Measurements from ENCODE around the gene SRRM5. TPM values are rescaled to one million over a fixed set of nuclear protein-coding genes. Genes with fewer than 3 reads are reported as not detected.

Gene SRRM5
- total RNA-seq, 3 donors from 2014 or later = 0.25 to 0.87 (median 0.30) TPM

DNA sequence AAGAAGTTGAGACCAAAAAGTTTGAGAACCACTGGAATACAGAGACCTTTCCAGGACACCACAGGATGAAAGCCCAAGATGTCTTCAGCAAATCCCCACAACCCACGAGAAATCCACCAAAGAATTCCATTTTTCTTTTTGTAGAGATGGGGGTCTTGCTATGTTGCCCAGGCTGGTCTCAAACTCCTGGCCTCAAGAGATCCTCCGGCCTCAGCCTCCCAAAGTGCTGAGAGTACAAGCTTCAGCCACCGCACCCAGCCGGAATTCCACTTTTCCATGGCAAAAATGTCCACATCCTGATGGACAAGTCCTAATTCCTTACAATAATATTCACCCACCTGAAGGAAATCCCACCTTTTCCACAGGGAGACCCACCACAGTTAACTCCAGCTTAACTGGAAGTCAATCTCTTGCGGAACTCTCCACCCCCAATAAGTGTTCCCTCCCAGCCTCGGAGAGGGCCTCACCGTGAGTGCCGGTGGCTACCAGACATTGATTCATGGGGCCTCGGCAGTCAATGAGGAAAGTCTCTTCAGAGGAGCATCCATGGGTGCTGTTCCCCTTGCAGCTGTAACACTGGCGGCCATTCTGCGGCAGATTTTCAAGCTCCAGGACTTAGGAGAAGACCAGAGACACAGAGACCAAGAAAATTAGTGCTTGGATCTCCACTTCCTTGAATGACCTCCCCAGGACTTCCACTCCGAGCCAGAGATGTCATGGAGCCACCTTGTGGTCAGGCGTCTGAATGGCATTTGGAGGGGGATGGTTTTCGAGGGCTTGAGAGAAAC is 40.1 kb downstream of the SRRM5 start:
- Mint-ChIP-seq H3K4me3 (no peak overlapping the region), H3K36me3 (ENCODE audit: insufficient read depth) (peaks cover 10% of the 10 kb centered on the region), H3K27me3 (ENCODE audit: low read depth) (no peaks in the 10 kb centered on the region), H3K4me1 (ENCODE audit: low read depth) (no peaks in the 10 kb centered on the region), H3K9me3 (no peaks in the 10 kb centered on the region)
- ATAC-seq (peak in 1 of 2 donors; percentile 23), DNase-seq (peak; percentile 26)

DNA sequence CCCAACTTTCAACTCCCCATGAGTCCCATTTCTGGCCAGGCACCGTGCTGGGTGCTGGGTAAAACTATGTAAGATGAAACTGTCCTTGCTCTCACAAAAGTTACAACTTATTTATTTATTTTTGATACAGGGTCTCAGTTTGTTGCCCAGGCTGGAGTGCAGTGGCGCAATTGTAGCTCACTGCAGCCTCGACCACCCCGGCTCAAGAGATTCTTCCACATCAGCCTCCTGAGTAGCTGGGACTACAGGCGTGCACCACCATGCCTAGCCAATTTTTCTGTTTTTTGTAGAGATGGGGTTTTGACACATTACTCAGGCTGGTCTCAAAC is 40.6 kb downstream of the SRRM5 start:
- ATAC-seq (no peak), DNase-seq (no peak)
- Mint-ChIP-seq H3K4me1 (ENCODE audit: low read depth) (no peaks in the 10 kb centered on the region), H3K36me3 (ENCODE audit: insufficient read depth) (peaks cover 12% of the 10 kb centered on the region), H3K27me3 (ENCODE audit: low read depth) (no peaks in the 10 kb centered on the region), H3K4me3 (no peak overlapping the region), H3K9me3 (no peaks in the 10 kb centered on the region)

DNA sequence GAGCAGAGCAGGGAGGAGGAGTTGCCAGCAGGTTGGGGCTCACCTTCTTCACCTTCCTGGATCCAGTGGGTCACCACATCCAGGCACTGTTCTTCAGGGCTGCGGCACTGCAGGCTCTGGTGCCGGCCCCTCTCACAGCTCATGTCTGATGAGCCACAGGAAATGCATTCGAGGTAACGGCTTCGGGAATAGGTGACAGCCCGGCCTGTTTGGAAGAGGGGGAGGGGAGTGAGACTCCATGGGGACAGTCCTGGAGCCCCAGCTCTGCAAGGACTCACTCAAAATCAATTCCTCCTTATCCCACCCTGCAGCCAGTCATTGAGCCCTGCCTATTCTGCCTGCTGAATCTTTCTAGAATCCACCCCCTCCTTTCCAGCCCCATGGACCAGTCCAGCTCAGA is 44.5 kb downstream of the SRRM5 start:
- H3K27me3 Mint-ChIP-seq (ENCODE audit: low read depth) = no peaks in the 10 kb centered on the region
- H3K9me3 Mint-ChIP-seq = peaks cover 12% of the 10 kb centered on the region
- H3K36me3 Mint-ChIP-seq (ENCODE audit: insufficient read depth) = peaks cover 21% of the 10 kb centered on the region
- DNase-seq = no peak
- no peaks in the 10 kb centered on the region for H3K4me1 Mint-ChIP-seq (ENCODE audit: low read depth)
- no peak for ATAC-seq
- no peak overlapping the region for H3K4me3 Mint-ChIP-seq

DNA sequence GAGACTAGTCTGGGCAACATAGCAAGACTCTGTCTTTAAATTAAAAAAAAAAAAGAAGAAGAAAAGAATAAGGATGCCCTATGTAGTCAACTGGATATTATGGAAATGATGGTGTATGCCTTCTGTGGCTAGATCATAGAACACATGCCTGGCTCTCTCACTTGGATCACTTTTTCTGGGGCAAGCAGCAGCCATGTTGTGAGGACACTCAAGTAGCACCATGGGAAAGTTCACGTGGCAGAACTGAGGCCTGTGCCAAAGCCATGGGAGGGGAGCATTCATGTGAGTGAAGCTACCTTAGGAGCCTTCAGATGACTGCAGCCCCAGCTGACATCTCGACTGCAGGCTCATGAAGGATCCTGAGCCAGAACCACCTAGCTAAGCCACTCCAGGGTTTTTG is 46.1 kb downstream of the SRRM5 start:
- Mint-ChIP-seq H3K27me3 (ENCODE audit: low read depth) (no peaks in the 10 kb centered on the region), H3K4me1 (ENCODE audit: low read depth) (no peaks in the 10 kb centered on the region), H3K4me3 (no peak overlapping the region), H3K9me3 (peaks cover 12% of the 10 kb centered on the region), H3K36me3 (ENCODE audit: insufficient read depth) (peaks cover 23% of the 10 kb centered on the region)
- no peak for DNase-seq
- ATAC-seq = no peak

DNA sequence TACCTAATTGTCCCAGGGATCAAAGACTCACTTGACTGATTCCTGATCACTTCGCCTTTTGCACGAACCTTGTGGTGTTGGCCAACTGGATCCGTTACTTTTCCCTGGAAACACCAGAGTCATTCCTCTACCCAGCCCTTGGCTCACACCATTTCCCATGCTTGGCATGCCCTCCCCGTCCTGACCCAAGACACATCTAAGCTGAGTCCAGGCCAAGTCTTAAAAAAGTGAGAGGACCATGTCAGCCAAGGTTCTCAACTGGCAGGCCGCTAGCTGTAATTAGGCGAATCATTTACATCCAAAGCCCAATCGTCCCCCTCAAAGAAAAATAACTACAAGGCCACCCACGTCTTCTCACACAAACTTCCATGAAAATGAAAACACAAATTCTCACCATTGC is 46.6 kb downstream of the SRRM5 start:
- Mint-ChIP-seq H3K36me3 (ENCODE audit: insufficient read depth) (peaks cover 23% of the 10 kb centered on the region), H3K9me3 (peaks cover 12% of the 10 kb centered on the region), H3K4me3 (no peak overlapping the region), H3K27me3 (ENCODE audit: low read depth) (no peaks in the 10 kb centered on the region), H3K4me1 (ENCODE audit: low read depth) (no peaks in the 10 kb centered on the region)
- ATAC-seq = no peak
- no peak for DNase-seq

DNA sequence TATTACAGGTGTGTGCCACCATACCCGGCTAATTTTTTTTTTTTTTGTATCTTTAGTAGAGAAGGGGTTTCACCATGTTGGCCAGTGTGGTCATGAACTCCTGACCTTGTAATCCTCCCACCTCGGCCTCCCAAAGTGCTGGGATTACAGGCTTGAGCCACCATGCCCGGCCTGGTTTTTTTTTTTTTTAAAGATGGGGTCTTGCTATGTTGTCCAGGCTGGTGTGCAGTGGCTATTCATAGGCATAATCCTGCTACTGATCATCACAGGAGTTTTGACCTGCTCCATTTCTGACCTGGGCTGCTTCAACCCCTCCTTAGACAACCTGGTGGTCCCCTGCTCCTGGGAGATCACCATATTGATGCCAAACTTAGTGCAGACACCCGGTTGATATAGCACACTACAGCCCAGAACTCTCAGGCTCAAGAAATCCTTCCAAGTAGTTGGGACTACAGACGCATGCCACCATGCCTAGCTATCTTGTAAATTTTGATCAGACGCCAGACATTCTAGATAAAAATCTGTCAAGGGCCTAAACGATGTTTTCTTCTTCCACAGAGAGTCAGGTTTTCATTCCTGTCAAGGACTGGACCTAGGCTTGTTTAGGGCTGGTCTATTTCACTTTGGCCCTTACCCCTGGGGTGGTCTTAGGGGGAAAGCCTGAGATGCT is 48.5 kb downstream of the SRRM5 start:
- no peak overlapping the region for H3K4me3 Mint-ChIP-seq

DNA sequence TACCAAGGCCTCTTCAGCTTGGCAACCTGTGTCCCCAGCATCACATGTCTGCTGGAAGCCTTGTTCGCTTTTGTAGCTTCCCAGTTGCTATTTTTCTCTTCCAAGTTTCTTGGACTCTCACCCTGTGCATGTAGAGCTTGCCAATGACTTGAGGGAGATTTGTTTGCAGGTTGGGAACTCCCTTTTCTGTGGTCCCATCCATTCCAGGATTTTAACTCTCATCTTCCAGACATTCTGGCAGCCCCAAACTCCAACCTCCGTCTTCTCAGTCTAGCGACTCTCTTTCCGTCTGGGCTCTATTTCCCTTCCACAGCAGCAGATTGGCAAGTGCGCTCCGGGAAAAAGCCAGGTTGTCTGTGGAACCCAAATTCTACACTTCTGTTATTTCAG is 49.1 kb downstream of the SRRM5 start:
- Mint-ChIP-seq H3K4me3 (no peak overlapping the region), H3K9me3 (peaks cover 12% of the 10 kb centered on the region)
- no peak for ATAC-seq

More for the DNA sequence above, 48.5 kb downstream of the SRRM5 start:
- DNase-seq (no peak), ATAC-seq (no peak)
- H3K4me1 Mint-ChIP-seq (ENCODE audit: low read depth) = peaks cover 19% of the 10 kb centered on the region
- peaks cover 12% of the 10 kb centered on the region for H3K9me3 Mint-ChIP-seq
- H3K27me3 Mint-ChIP-seq (ENCODE audit: low read depth) = no peaks in the 10 kb centered on the region
- peaks cover 26% of the 10 kb centered on the region for H3K36me3 Mint-ChIP-seq (ENCODE audit: insufficient read depth)

DNA sequence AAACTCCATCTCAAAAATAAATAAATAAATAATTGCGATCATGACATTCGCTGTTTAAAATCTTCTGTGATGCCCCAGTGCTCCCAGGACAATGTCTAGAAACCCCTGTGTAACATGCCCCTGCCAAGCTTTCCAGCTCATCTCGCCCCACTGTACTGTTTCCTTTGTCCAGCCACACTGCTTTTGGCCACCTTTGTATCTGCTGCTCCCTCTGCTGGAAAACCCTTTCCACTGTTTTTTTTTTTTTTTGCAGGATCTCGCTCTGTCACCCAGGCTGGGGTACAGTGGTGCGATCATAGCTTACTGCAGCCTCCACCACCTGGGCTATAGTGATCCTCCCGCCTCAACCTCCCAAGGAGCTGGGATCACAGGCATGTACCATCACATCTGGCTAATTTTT is 50.6 kb downstream of the SRRM5 start:
- peaks cover 21% of the 10 kb centered on the region for H3K36me3 Mint-ChIP-seq (ENCODE audit: insufficient read depth)
- ATAC-seq (no peak), DNase-seq (no peak)
- H3K4me3 Mint-ChIP-seq = no peak overlapping the region
- H3K9me3 Mint-ChIP-seq = peaks cover 12% of the 10 kb centered on the region
- H3K27me3 Mint-ChIP-seq (ENCODE audit: low read depth) = no peaks in the 10 kb centered on the region
- H3K4me1 Mint-ChIP-seq (ENCODE audit: low read depth) = peaks cover 23% of the 10 kb centered on the region

More for the DNA sequence above, 49.1 kb downstream of the SRRM5 start:
- H3K4me1 Mint-ChIP-seq (ENCODE audit: low read depth) = peaks cover 19% of the 10 kb centered on the region
- no peaks in the 10 kb centered on the region for H3K27me3 Mint-ChIP-seq (ENCODE audit: low read depth)
- DNase-seq = no peak
- peaks cover 22% of the 10 kb centered on the region for H3K36me3 Mint-ChIP-seq (ENCODE audit: insufficient read depth)

DNA sequence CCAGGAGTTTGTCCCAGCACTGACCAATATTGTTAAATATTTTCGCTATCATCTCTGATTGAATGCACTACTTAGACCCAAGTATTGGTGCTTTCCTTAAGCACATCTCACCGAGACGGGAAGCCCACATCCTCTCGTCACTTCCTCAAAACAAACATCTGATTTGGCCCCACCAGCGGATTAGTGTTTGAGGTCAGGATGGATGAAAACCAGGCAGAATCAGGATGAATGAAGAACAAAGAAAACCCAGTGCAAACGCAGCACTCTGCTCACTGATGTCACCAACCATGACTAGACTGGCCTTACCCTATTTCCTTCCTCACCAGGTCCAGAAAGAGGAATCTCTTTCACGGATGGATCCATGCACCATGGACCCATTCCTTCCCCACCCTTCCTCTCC is 52.1 kb downstream of the SRRM5 start:
- Mint-ChIP-seq H3K27me3 (ENCODE audit: low read depth) (no peaks in the 10 kb centered on the region), H3K4me3 (peak overlapping the region; percentile 5), H3K9me3 (peaks cover 6% of the 10 kb centered on the region), H3K36me3 (ENCODE audit: insufficient read depth) (peaks cover 17% of the 10 kb centered on the region), H3K4me1 (ENCODE audit: low read depth) (peaks cover 35% of the 10 kb centered on the region)
- no peak for ATAC-seq
- DNase-seq = no peak

Other genes starting within 250 kb of the SRRM5 start
- not detected for gene TEX101, start 197.2 kb upstream of the SRRM5 start, total RNA-seq
- gene LYPD3, start 146.5 kb upstream of the SRRM5 start, total RNA-seq = 1 to 10 TPM; 1.5 to 3.1 (median 2.2) TPM
- gene PHLDB3, start 107.3 kb upstream of the SRRM5 start, total RNA-seq = 10 to 100 TPM; 17.0 to 33.7 (median 26.2) TPM
- gene ETHE1, start 84.9 kb upstream of the SRRM5 start, total RNA-seq = 10 to 100 TPM; 29.3 to 36.8 (median 33.7) TPM
- 1 to 10 TPM; 1.6 to 3.0 (median 2.0) TPM for gene ZNF575, start 78.9 kb upstream of the SRRM5 start, total RNA-seq
- gene XRCC1, start 36.6 kb upstream of the SRRM5 start, total RNA-seq = 10 to 100 TPM; 21.0 to 24.2 (median 23.1) TPM
- 1 to 10 TPM; 1.3 to 2.5 (median 2.2) TPM for gene PINLYP, start 36.3 kb upstream of the SRRM5 start, total RNA-seq
- gene IRGQ, start 16.0 kb upstream of the SRRM5 start, total RNA-seq = 10 to 100 TPM; 31.7 to 38.2 (median 33.5) TPM
- gene ZNF576, start 15.5 kb upstream of the SRRM5 start, total RNA-seq = 10 to 100 TPM; 16.6 to 22.3 (median 18.5) TPM
- 10 to 100 TPM; 20.6 to 27.6 (median 25.5) TPM for gene ZNF428, start 7.5 kb downstream of the SRRM5 start, total RNA-seq
- gene CADM4, start 27.8 kb downstream of the SRRM5 start, total RNA-seq = under 1 TPM; 0.40 to 0.63 (median 0.42) TPM
- 1 to 10 TPM; 3.3 to 5.2 (median 4.7) TPM for gene PLAUR, start 58.1 kb downstream of the SRRM5 start, total RNA-seq
- gene IRGC, start 104.0 kb downstream of the SRRM5 start, total RNA-seq = not detected
- 100 to 1,000 TPM; 102 to 114 (median 109) TPM for gene SMG9, start 142.9 kb downstream of the SRRM5 start, total RNA-seq
- gene KCNN4, start 168.9 kb downstream of the SRRM5 start, total RNA-seq = 100 to 1,000 TPM in 1 of 3 donors, 10 to 100 TPM in 2; 90.6 to 123 (median 94.7) TPM
- gene LYPD5, start 190.4 kb downstream of the SRRM5 start, total RNA-seq = under 1 TPM in 2 of 3 donors, not detected in 1; 0.53 to 0.87 TPM
- gene ZNF283, start 215.2 kb downstream of the SRRM5 start, total RNA-seq = 1 to 10 TPM; 2.7 to 3.2 (median 3.0) TPM

Data from activated T-cell treated with anti-CD3 and anti-CD28 coated beads, Interleukin-2, amount 50 U/mL, for 4 hours (primary cell).